RWPE2 (cell line): ENCODE data around the gene ELP2.
"Not testable (repeated sequence)": the region's sequence is repeated elsewhere in the genome, so short reads cannot be mapped to it uniquely, and the experiment has no call there.

Source experiments
- ATAC-seq: fragments of 200-7000 bp; cut with Tn5 transposase; 3 replicates; pipeline ENCODE4 v1.9.1; 2021; ENCODE audit warnings: low read depth
- DNase-seq: peaks from one replicate; pipeline ENCODE4 v3.0.0-alpha.2; 2020; ENCODE audit warnings: low spot score
- H3K27ac ChIP-seq: fragments of 450-650 bp; 2 replicates; pipeline ENCODE4 v1.5.1; 2017; ENCODE audit warnings: mild to moderate bottlenecking; ENCODE audit not compliant: poor library complexity, severe bottlenecking
- H3K27me3 ChIP-seq: fragments of 250-450 bp; sonication (Bioruptor Pico); 2 replicates; pipeline ENCODE4 v1.5.1; 2021; ENCODE audit warnings: mild to moderate bottlenecking, moderate library complexity; ENCODE audit not compliant: insufficient read depth, poor library complexity, severe bottlenecking
- H3K36me3 ChIP-seq: fragments of 250-450 bp; sonication (Bioruptor Pico); 2 replicates; pipeline ENCODE4 v1.5.1; 2020; ENCODE audit warnings: low read depth, mild to moderate bottlenecking, moderate library complexity
- H3K4me1 ChIP-seq: fragments of 250-450 bp; sonication (Bioruptor Pico); 2 replicates; pipeline ENCODE4 v1.5.1; 2021; ENCODE audit warnings: mild to moderate bottlenecking, moderate library complexity; ENCODE audit not compliant: insufficient read depth, poor library complexity, severe bottlenecking
- H3K4me3 ChIP-seq: fragments of 250-450 bp; sonication (Bioruptor Pico); 2 replicates; pipeline ENCODE4 v1.5.1; 2021; ENCODE audit warnings: mild to moderate bottlenecking, moderate library complexity; ENCODE audit not compliant: severe bottlenecking
- H3K9me3 ChIP-seq: fragments of 250-450 bp; sonication (Bioruptor Pico); 2 replicates; pipeline ENCODE4 v1.5.1; 2021; ENCODE audit warnings: mild to moderate bottlenecking, moderate library complexity; ENCODE audit not compliant: severe bottlenecking
- TF ChIP-seq, protein P1 (sequence below): fragments of 450-650 bp; IDR thresholded peaks from one replicate; pipeline ENCODE4 v1.5.1; 2017; ENCODE audit warnings: mild to moderate bottlenecking, moderate library complexity; ENCODE audit not compliant: poor library complexity, severe bottlenecking

Gene ELP2

DNA sequence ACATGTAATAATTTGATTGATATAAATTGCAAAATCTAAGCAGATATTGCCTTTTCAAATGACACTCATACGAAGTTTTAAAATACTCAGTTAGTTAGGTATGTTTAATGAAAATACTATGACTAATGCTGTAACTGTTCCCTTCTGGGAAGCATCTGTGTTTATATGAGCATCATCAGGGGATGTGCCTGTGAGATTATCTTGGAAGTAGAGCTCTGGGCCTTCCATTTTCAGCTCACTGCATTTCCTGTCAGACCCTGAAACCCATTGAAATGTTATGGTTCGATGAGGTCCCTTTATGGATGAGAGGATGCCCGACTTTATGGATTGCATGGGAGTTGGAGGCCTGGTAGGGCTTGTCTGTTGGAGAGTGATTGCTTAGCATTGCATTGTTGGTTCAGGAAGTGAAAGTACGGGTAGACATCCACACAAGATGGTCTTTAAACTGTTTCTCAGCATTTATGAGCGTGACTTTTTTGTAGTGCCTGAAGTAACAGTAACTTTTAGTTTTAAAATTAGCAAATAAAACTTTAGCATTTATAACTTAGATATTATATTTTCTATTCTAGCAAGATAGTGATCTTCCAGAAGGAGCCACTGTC is 28.7 kb downstream of the ELP2 start:
- H3K4me3 ChIP-seq = no peak overlapping the region
- no peaks in the 10 kb centered on the region for H3K9me3 ChIP-seq
- H3K27ac ChIP-seq = no peak overlapping the region
- 0 out of 3 replicates have a peak, but pooled peaks have one; percentile 29 for ATAC-seq
- TF ChIP-seq, protein P1, sequence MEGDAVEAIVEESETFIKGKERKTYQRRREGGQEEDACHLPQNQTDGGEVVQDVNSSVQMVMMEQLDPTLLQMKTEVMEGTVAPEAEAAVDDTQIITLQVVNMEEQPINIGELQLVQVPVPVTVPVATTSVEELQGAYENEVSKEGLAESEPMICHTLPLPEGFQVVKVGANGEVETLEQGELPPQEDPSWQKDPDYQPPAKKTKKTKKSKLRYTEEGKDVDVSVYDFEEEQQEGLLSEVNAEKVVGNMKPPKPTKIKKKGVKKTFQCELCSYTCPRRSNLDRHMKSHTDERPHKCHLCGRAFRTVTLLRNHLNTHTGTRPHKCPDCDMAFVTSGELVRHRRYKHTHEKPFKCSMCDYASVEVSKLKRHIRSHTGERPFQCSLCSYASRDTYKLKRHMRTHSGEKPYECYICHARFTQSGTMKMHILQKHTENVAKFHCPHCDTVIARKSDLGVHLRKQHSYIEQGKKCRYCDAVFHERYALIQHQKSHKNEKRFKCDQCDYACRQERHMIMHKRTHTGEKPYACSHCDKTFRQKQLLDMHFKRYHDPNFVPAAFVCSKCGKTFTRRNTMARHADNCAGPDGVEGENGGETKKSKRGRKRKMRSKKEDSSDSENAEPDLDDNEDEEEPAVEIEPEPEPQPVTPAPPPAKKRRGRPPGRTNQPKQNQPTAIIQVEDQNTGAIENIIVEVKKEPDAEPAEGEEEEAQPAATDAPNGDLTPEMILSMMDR = no peak
- no peaks in the 10 kb centered on the region for H3K27me3 ChIP-seq
- H3K4me1 ChIP-seq = no peaks in the 10 kb centered on the region
- no peak for DNase-seq
- H3K36me3 ChIP-seq = peaks cover 90% of the 10 kb centered on the region

DNA sequence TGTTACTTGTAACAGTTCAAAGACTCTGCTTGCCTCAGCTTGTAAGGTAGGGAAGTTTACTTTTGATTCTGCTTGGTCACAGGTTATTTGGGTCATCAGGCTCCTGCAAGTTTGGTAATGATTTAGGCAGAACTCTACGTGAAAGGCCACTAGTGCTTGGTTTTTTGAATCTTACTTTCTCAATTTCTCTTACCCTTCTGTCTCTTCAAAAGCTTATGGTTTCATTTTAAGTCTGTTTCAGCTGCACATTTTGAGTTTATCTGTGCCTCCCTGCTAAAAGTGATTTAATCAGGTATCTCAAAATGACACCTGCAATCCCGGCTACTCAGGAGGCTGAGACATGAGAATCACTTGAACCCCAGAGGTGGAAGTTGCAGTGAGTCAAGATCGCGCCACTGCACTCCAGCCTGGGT is 31.3 kb downstream of the ELP2 start:
- DNase-seq (no peak), ATAC-seq (no peak)
- Histone ChIP-seq H3K4me1 (no peaks in the 10 kb centered on the region), H3K9me3 (no peaks in the 10 kb centered on the region), H3K27ac (no peak overlapping the region), H3K27me3 (no peaks in the 10 kb centered on the region), H3K4me3 (no peak overlapping the region), H3K36me3 (peaks cover 90% of the 10 kb centered on the region)
- TF ChIP-seq, protein P1 = no peak

DNA sequence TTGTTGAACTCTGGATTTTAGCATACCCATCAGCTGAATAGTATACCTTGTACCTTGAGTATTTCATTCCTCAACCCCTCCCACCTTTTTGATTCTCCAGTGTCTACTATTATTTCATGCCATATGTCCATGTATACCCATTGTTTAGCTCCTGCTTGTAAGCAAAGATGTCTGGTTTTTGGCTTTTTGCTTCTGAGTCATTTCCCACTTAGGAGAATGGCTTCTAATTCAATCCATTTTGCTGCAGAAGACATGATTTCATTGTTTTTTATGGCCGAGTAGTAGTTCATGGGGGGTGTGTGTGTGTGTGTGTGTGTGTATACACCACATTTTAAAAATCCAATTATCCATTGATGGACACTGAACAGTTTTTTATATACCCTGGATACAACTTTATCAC is 33.3 kb downstream of the ELP2 start:
- ATAC-seq = no peak
- peaks cover 88% of the 10 kb centered on the region for H3K36me3 ChIP-seq

DNA sequence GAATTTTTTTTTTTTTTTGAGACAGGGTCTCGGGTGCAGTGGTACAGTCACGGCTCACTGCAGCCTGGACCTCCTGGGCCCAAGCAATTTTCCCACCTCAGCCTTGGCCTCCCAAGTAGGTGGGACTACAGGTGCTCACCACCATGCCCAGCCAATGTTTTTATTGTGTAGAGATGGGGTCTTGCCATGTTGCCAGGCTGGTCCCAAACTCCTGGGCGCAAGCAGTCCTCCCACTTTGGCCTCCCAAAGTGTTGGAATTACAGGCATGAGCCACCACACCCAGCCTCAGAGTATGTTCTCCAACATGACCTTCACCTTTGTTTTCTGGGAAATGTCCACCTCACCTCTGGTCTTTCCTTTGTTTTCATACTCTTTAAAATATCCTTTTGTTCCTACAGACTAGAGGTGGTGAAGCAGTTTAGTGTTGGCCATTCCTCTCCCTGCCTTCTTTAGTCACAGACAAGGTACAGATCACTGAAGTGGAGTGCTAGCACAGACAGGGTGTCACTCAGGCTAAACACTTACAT is 38.1 kb downstream of the ELP2 start:
- DNase-seq (no peak), ATAC-seq (no peak)
- Histone ChIP-seq H3K36me3 (peaks cover 69% of the 10 kb centered on the region), H3K4me3 (no peak overlapping the region), H3K9me3 (no peaks in the 10 kb centered on the region), H3K27me3 (no peaks in the 10 kb centered on the region), H3K4me1 (no peaks in the 10 kb centered on the region), H3K27ac (no peak overlapping the region)
- TF ChIP-seq, protein P1 = no peak

More for the DNA sequence above, 33.3 kb downstream of the ELP2 start:
- TF ChIP-seq, protein P1 = no peak
- no peaks in the 10 kb centered on the region for H3K4me1 ChIP-seq
- no peak for DNase-seq
- no peak overlapping the region for H3K27ac ChIP-seq
- no peak overlapping the region for H3K4me3 ChIP-seq
- no peaks in the 10 kb centered on the region for H3K27me3 ChIP-seq
- no peaks in the 10 kb centered on the region for H3K9me3 ChIP-seq

DNA sequence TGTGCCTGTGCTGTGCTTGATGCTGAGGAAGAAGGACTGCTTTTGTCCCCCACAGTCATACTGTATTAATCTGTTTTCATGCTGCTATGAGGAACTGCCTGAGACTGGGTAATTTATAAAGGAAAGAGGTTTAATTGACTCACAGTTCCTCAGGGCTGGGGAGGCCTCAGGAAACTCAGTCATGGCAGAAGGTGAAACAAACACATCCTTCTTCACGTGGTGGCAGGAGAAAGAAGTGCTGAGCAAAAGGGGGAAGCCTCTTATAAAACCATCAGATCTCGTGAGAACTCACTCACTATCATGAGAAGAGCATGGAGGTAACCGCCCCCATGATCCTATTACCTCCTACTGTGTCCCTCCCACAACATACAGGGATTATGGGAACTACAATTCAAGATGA is 38.6 kb downstream of the ELP2 start:
- DNase-seq, H3K27ac ChIP-seq, H3K4me1 ChIP-seq, H3K4me3 ChIP-seq, ATAC-seq, H3K27me3 ChIP-seq, H3K9me3 ChIP-seq: not testable (repeated sequence)
- peaks cover 69% of the 10 kb centered on the region for H3K36me3 ChIP-seq
